Posterior cingulate gyrus (tissue), 11 donors: Measurements from ENCODE around the gene TREM2.
"Not testable (repeated sequence)": the region's sequence is repeated elsewhere in the genome, so short reads cannot be mapped to it uniquely, and the experiment has no call there.

Source experiments
- DNase-seq, 10 donors: peaks; one replicate each; pipeline versions ENCODE4 v3.0.0 to v3.0.0-alpha.2; 2020 to 2021; ENCODE audit warnings: mixed read lengths in 3 of 10
- intact Hi-C: fragments of 100-400 bp; cut with DNase I; formaldehyde crosslinking; loops from one replicate; pipeline ENCODE4 v1.15.1; 2023

Gene TREM2

GRCh38 chr6:41156001-41156400 is 6.9 kb downstream of the TREM2 start:
- intact Hi-C loops = no loop called here
- no peak for DNase-seq

- DNase-seq = no peak
- intact Hi-C loops = no loop called here
Observed at GRCh38 chr6:41155132-41155805, 7.6 kb downstream of the TREM2 start.

- peak in 1 of 10 donors; percentile 61 for DNase-seq
- intact Hi-C loops = no loop called here
Observed at GRCh38 chr6:41153992-41154625, 8.8 kb downstream of the TREM2 start, which contains the start of gene TREML1. TREML1 (minus strand) TSS chr6:41154347; CDS start chr6:41154288, 59 bp downstream.

GRCh38 chr6:41153451-41153850 is 9.5 kb downstream of the TREM2 start:
- no peak for DNase-seq
- intact Hi-C loops = no loop called here

- intact Hi-C loops = no loop called here
- peak in 1 of 10 donors; percentile 61 for DNase-seq
Observed at GRCh38 chr6:41150671-41151070, 12.2 kb downstream of the TREM2 start.

GRCh38 chr6:41147917-41148316 is 15.0 kb downstream of the TREM2 start:
- no peak for DNase-seq
- intact Hi-C loops = no loop called here

GRCh38 chr6:41136911-41137310 is 26.0 kb downstream of the TREM2 start:
- no peak for DNase-seq
- intact Hi-C loops = no loop called here

GRCh38 chr6:41135062-41135832 is 27.7 kb downstream of the TREM2 start:
- no peak for DNase-seq
- intact Hi-C loops = no loop called here

GRCh38 chr6:41132254-41132653 is 30.7 kb downstream of the TREM2 start:
- no peak for DNase-seq
- intact Hi-C loops = no loop called here

GRCh38 chr6:41125282-41125681 is 37.6 kb downstream of the TREM2 start:
- intact Hi-C loops = no loop called here
- DNase-seq = no peak

- intact Hi-C loops = no loop called here
- no peak for DNase-seq
Observed at GRCh38 chr6:41122918-41123317, 40.0 kb downstream of the TREM2 start.

GRCh38 chr6:41122373-41122772 is 40.5 kb downstream of the TREM2 start:
- DNase-seq = no peak
- intact Hi-C loops = no loop called here

GRCh38 chr6:41120058-41120457 is 42.9 kb downstream of the TREM2 start:
- DNase-seq = no peak
- intact Hi-C loops = no loop called here

- no peak for DNase-seq
- intact Hi-C loops = no loop called here
Observed at GRCh38 chr6:41119508-41119907, 43.4 kb downstream of the TREM2 start.

- intact Hi-C loops, DNase-seq: not testable (repeated sequence)
Observed at GRCh38 chr6:41115027-41115426, 47.9 kb downstream of the TREM2 start.

GRCh38 chr6:41111017-41111416 is 51.9 kb downstream of the TREM2 start:
- intact Hi-C loops = no loop called here
- no peak for DNase-seq
